ENCODE results near the gene PEMT. TPM values are rescaled to one million over a fixed set of nuclear protein-coding genes. Genes with fewer than 3 reads are reported as not detected.

Gene PEMT
- total RNA-seq, 4 donors from 2014 or later, result 3.2 to 10.2 (median 7.1) TPM

DNA sequence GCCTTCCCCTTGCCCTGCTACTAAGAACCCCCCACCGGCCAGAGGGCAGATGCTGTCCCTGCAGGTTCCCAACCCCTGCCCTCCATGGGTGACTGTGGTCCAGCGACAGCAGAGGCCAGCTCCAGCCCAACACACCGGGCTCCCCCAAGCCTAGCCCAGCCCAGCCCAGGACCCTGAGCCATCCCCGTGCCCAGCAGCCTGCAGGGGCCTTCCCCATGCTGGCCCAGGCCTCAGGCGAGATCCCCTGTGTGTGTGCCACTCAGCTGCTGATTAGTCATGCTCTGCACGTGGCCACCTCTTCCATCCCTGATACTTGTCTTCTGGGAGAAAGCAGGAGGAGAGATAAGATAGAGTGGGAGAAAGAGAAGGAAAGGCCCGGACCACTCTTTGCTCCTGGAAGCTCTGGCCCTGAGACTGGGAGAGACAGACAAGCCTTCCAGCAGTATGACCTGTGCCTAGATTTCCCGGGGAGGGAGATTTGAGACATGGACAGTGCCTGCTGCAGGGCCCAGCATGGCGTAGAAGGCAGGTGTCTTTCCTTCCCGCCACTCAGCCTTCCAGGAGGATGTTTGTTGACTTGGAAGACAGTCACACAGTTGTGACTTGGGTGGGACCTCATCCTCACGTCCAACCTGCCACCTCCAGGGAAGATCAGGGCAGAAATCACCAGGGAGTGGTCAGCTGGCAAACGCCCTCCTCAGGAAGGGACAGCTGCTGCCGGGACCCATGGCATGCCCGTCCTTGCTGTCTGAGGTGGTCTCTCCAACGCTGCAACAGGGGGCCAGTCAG, 54.0 kb downstream of the PEMT start:
- in situ Hi-C loops (cut with MboI; ENCODE audit: low pct_ligation_motif_present in 1 of 4, low pct_unique_long_range_greater_than_20kb in 1 of 4, low sequenced_read_pairs in 3 of 4), result no loop called here
- TF ChIP-seq, protein P1, sequence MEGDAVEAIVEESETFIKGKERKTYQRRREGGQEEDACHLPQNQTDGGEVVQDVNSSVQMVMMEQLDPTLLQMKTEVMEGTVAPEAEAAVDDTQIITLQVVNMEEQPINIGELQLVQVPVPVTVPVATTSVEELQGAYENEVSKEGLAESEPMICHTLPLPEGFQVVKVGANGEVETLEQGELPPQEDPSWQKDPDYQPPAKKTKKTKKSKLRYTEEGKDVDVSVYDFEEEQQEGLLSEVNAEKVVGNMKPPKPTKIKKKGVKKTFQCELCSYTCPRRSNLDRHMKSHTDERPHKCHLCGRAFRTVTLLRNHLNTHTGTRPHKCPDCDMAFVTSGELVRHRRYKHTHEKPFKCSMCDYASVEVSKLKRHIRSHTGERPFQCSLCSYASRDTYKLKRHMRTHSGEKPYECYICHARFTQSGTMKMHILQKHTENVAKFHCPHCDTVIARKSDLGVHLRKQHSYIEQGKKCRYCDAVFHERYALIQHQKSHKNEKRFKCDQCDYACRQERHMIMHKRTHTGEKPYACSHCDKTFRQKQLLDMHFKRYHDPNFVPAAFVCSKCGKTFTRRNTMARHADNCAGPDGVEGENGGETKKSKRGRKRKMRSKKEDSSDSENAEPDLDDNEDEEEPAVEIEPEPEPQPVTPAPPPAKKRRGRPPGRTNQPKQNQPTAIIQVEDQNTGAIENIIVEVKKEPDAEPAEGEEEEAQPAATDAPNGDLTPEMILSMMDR (IDR thresholded peaks at IDR 0.05), result no peak
- no peaks in the 10 kb centered on the region for H3K27me3 ChIP-seq
- intact Hi-C loops (cut with DNase I; ENCODE audit: low total_unique reads), result no loop called here
- WGBS, 2 donors (ENCODE audit: low coverage in 1 of 2), result 66 to 70% methylated on average over 2 to 11 of the region's 15 CpGs
- peaks cover 6 to 32% (median 25%) of the 10 kb centered on the region in 4 donors for H3K4me1 ChIP-seq
- no peaks in the 10 kb centered on the region for H3K9me3 ChIP-seq
- DNase-seq, result peak; percentile 22
- H3K36me3 ChIP-seq, result no peaks in the 10 kb centered on the region
- no peak overlapping the region for H3K4me3 ChIP-seq
- peak overlapping the region; percentile 32 to 73 (median 68) for H3K27ac ChIP-seq

DNA sequence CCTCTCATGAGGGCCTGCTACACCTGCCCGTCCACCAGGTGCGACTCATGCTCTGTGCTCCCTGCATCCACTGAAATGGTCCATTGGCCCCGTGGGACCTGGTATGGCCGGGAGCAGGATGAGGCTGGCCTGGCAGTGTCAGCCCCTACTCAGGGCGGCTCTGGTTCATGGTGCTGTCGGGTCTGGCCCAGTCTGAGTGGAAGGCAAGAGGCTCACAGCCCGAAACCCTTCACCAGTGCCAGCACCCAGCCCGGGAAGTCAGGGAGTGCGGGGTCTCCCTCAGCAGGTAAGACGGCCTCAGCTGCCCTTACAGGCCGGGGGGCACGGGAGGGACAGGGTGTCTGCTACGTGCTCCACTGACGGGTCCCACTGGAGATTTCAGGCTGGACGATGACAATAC, 54.8 kb downstream of the PEMT start:
- H3K9me3 ChIP-seq, result no peaks in the 10 kb centered on the region
- in situ Hi-C loops (cut with MboI; ENCODE audit: low pct_ligation_motif_present in 1 of 4, low pct_unique_long_range_greater_than_20kb in 1 of 4, low sequenced_read_pairs in 3 of 4), result no loop called here
- H3K4me3 ChIP-seq, result no peak overlapping the region
- H3K27me3 ChIP-seq, result no peaks in the 10 kb centered on the region
- intact Hi-C loops (cut with DNase I; ENCODE audit: low total_unique reads), result no loop called here
- WGBS, 2 donors (ENCODE audit: low coverage in 1 of 2), result 95% methylated on average over 15 of the region's 15 CpGs; no CpG with 5 or more reads in 1 of the 2 donors
- H3K36me3 ChIP-seq, result no peaks in the 10 kb centered on the region
- H3K27ac ChIP-seq, result peak overlapping the region in 2 of 4 donors; percentile 29 to 71
- H3K4me1 ChIP-seq, result peaks cover 6 to 32% (median 25%) of the 10 kb centered on the region in 4 donors
- TF ChIP-seq, protein P1 (IDR thresholded peaks at IDR 0.05), result no peak
- TF ChIP-seq EP300 (IDR thresholded peaks at IDR 0.05; ENCODE audit: low read depth), result no peak
- TF ChIP-seq POLR2A (IDR thresholded peaks at IDR 0.05), result no peak
- TF ChIP-seq POLR2AphosphoS5 (IDR thresholded peaks at IDR 0.05), result no peak
- DNase-seq, result no peak

DNA sequence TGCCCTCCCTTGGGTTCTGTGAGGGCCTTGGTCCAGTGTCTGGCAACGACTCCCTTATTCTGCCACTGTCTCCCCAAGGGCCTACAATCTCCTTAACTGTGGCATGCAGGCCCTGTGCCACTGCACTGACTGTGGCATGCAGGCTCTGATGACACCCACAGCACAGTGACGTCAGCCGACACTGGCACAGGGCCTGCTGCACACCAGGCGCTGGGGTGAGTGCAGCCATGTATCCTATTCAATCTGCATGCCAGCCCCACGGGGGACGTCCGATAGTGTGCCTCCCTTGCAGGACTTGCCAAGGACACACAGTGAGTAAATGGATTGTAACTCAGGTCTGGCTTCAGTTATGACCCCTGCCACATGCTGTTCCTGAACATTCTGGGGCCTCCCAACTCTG, 55.6 kb downstream of the PEMT start:
- Histone ChIP-seq H3K27me3 (no peaks in the 10 kb centered on the region), H3K27ac (peak overlapping the region in 3 of 4 donors; percentile 4 to 71 (median 21)), H3K4me3 (no peak overlapping the region), H3K36me3 (no peaks in the 10 kb centered on the region), H3K9me3 (no peaks in the 10 kb centered on the region), H3K4me1 (peaks cover 6 to 32% (median 25%) of the 10 kb centered on the region in 4 donors)
- no peak for TF ChIP-seq POLR2A (IDR thresholded peaks at IDR 0.05)
- TF ChIP-seq POLR2AphosphoS5 (IDR thresholded peaks at IDR 0.05), result peak in 1 of 3 donors; percentile 37
- TF ChIP-seq, protein P1 (IDR thresholded peaks at IDR 0.05), result no peak
- no peak for TF ChIP-seq EP300 (IDR thresholded peaks at IDR 0.05; ENCODE audit: low read depth)
- 48% methylated on average over 6 of the region's 7 CpGs; no CpG with 5 or more reads in 1 of the 2 donors for WGBS, 2 donors (ENCODE audit: low coverage in 1 of 2)
- intact Hi-C loops (cut with DNase I; ENCODE audit: low total_unique reads) (no loop called here), in situ Hi-C loops (cut with MboI; ENCODE audit: low pct_ligation_motif_present in 1 of 4, low pct_unique_long_range_greater_than_20kb in 1 of 4, low sequenced_read_pairs in 3 of 4) (no loop called here)
- peak; percentile 65 for DNase-seq

DNA sequence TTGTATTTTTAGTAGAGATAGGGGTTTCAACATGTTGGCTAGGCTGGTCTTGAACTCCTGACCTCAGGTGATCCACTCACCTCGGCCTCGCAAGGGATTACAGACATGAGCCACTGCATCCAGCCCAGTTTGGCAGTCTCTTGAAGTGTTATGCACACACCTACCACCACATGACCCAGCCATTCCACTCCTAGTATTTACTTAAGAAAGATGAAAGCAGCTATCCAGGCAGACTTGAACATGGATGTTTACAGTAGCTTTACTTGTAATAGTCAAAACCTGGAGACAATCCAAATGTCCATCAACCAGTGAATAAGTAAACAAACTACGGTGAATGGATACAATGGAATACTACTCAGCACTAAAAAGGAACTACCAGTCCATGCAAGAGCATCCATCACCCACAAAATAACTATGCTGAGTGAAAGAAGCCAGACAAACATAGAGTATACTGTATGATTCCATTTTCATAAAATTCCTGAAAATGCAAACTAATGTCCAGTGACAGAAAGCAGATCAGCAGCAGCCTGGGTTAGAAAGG, 57.5 kb downstream of the PEMT start:
- no peak overlapping the region for H3K4me3 ChIP-seq
- peak; percentile 54 for DNase-seq
- peaks cover 0 to 18% (median 14%) of the 10 kb centered on the region in 4 donors for H3K4me1 ChIP-seq
- no peak overlapping the region for H3K27ac ChIP-seq
- 50 to 53% methylated on average over 1 to 3 of the region's 3 CpGs for WGBS, 2 donors (ENCODE audit: low coverage in 1 of 2)
- H3K9me3 ChIP-seq, result no peaks in the 10 kb centered on the region
- intact Hi-C loops (cut with DNase I; ENCODE audit: low total_unique reads), result no loop called here
- no peaks in the 10 kb centered on the region for H3K36me3 ChIP-seq
- no peaks in the 10 kb centered on the region for H3K27me3 ChIP-seq
- TF ChIP-seq POLR2AphosphoS5 (IDR thresholded peaks at IDR 0.05), result peak in 2 of 3 donors; percentile 40 to 48
- TF ChIP-seq, protein P1 (IDR thresholded peaks at IDR 0.05), result peak in 1 of 5 experiments; percentile 12
- TF ChIP-seq EP300 (IDR thresholded peaks at IDR 0.05; ENCODE audit: low read depth), result no peak
- in situ Hi-C loops (cut with MboI; ENCODE audit: low pct_ligation_motif_present in 1 of 4, low pct_unique_long_range_greater_than_20kb in 1 of 4, low sequenced_read_pairs in 3 of 4), result no loop called here

Measured in transverse colon (tissue), 4 donors.